Right forelimb (tissue), 1 donor: ENCODE measurements around the gene TEAD4.
A peak's percentile ranks its signal among the peaks of the same experiment; 100 is the strongest.

Experiments
- DNase-seq: peaks from one replicate; pipeline ENCODE4 v3.0.0-alpha.2; 2018

TEAD4 gene

DNA sequence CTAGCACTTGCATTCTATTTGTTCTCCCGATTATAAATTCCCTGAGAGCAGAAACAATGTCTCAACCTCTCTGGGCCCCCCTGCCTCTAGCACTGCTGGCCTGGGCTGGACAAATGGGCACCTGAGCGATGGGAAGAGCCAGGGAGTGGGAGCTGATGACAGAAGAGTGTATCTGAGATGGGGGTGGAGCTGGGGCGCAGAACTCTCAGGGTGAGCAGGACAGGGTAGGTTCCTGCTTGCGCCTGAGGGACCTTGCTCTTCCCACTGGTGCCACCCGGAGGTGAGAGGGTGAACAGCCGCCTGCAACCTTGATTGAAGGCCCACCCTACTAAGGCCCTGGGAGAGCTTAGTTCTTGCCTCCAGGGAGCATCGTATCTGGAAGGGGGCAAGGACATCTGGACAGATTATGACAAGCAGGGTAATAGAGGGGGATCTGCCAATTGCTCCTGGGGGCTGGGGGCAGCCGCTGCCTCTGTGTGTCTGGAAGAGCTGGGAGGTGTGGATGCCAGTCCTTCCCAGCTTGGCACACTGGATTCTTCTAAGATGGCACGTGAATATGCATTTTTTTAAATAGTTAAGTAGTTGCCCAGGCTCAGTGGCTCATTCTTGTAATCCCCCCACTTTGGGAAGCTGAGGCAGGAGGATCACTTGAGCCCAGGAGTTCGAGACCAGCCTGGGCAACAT is 75.0 kb downstream of the TEAD4 start:
- DNase-seq: peak; percentile 78

DNA sequence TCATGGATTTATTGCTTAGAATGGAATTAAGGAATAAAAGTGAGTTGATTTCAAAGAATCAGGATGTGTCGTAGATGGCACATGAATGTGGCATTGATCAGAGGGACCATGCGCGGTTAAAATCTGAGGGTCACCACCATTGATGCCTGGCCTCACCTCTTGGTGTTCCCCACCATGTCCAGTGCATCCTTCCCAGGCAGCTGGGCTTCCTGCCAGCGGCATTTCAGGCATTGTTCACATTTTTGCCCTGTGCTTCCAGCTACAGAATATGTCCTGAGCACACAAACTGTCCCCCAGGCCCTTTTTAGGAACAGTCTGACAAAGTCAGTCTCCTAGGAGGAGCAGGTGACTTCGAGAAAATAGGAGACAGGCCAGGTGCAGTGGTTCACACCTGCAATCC is 76.0 kb downstream of the TEAD4 start:
- no peak for DNase-seq

DNA sequence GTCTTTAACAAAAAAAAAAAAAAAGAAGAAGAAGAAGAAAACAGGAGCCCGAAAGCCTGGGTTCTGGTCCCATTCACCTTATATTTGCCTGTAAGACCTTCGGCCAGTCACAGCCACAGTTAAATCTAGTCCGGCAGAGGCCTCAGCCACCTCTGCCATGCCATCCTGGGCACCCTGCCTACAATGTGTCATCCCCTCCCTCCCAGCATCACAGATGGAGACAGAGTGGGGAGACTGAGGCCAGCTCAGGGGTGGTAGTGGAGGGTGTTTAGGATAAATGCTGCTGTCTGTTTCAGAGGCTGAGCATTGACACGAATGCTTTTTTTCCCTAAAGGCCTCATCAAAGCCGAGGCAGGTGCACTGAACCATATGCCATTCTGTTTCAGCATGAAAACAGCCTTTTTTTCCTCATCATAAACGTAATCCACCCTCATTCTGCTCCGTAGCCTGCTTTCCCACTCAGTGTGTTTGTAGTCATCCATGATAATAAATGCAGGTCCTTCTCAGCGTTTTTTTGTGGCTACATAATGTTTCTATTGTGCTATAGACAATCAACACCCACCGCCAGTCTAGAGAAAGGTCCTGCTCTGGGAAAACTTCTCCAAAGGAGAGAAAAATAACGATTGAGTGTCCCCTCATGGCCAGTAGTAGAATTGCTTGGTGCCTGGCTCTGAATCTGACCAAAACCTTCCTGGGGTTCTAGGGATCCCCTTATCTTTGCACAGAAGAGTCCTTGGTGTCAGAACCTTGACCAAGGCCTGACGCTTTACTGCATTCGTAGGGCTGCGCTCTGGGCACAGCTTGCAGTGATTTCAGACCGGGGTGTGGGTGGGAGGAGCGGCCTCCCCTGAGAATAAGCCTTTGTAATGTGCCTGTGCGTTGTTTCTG is 76.9 kb downstream of the TEAD4 start:
- no peak for DNase-seq

DNA sequence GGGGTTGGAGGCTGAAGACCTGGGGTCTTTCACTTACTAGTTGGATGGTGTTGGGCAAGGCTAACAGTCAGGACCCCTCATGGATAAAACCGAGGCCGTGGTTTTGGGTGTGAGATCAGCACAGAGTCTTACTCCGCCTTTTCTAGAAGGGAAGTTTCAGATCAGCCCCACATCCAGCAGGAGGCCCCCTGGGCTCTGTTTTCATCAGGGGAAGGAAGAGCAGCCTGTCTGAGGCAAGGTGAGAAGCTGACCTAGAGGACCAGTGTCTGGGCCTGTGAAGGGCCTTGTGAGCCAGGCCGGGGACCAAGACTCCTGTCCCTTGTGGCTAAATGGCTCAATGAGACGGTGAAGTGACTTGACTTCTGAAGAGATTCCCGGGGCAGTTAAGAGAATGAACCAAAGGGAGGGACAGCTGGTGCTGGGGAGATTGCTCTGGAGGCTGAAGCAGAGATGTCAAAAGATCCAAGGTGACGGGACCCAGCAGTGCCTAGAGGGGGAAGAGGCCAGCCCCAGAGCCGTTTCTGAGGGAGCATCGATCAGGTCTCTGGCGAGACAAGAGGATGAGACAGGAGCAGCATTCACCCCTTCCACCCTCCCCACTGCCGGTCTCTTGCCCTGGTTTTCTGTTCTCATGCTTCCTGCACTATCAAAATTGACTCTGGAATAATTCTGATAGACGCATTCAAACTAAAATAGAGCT is 77.9 kb downstream of the TEAD4 start:
- DNase-seq: no peak

DNA sequence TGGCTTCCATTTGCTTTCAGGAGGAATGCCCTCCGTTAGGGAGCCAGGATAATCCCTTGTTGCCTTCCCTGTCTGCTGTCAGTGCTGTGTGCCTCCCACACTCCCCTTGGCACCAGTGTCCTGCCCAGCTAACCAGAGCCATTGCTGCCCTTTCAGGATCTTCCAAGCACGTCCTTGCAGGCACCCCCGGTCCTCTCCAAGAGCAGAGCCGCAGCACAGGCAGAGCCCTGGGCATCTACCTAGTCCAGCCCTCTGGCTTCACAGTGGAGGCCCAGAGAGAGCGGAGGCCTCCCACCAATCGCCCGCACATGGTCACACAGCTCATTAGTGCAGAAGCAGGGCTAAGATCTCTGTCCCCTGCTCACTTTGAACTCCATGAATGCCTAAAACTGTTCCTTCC is 79.0 kb downstream of the TEAD4 start:
- DNase-seq: no peak

DNA sequence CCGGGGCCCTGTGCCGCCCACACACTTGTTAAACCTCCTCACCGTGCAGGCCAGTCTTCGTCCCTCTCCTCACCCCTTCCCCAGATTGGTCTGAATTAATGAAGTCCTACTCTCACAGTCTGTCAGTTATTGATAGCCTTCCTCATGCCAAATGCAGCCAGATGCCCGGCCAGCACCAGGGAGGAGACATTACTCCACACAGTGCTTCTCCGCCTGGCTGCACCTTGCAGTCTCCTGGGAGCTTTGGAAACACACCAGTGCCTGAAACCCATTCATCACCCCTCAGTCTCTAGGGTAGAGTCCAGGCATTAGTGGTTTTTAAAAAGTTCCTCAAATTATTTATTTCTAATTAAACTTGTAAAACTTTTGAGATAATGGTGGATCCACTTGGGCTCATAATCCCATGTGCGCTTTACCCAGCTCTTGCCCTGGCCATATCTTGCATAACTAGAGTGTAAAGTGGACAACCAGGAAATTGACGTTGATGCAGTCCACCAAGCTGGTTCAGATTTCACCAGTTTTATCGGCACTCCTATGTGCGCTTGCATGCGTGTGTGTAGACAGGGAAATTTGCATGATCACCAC is 79.8 kb downstream of the TEAD4 start:
- DNase-seq: no peak

DNA sequence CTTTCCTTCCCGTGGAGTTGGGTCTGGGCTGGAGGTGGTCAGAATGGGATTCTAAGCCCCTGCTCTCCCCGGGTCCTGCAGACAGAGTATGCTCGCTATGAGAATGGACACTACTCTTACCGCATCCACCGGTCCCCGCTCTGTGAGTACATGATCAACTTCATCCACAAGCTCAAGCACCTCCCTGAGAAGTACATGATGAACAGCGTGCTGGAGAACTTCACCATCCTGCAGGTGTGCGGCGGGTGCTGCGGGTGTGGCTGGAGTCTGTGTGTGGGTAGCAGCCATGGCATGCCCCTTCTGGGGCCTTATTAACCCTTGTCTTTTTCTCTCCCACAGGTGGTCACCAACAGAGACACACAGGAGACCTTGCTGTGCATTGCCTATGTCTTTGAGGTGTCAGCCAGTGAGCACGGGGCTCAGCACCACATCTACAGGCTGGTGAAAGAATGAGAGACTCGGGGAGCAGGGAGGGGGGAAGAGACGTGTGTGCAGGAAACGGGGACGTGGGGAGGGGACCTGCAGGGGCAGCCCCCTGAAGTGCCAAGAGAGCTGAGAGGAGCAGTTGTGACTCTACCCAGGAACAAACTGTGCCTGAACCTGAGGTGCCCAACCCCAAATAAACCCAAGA is 80.9 kb downstream of the TEAD4 start:
- DNase-seq: peak; percentile 13

DNA sequence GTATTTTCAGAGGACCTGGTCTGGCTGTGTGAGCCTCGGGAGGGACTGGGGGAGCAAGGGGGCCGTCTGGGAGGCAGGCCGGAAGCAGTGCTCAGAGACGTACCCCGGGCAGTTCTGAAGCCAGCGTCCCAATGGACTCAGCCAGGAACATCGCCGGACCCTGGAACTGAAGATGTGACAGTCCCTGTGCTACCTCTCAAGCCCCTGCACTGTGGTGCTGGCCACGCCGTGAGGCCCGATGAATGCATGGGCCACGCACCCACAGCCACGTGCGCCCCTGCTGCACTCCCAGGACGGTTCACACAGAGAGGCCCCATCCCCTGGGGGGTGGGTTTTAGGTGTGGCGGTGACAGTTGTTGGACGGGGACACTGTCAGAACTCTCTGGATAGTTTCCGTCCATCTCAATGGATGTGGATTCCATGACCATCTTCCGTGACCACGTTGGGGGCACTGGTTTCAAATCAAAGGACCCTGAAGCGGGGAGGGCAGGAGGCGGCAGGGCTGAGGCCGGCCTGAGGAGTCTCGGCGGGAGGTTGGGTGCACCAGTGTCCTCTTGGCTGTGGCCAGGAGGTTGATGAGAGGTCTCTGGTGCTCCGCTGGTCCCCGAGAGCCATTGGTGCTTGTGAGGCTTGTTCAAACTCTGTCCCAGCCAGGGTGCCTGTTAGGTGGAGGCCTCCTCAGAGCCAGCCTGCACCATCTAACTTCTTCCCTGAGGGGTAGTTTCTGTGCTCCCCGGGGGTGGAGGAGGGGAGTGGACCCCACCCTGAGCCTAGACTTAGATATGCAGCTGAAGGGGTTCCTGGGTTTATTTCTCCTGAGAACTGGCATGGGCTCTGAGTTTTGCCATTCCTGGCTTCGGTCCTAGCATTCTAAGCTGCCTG is 81.7 kb downstream of the TEAD4 start:
- DNase-seq: peak; percentile 16

DNA sequence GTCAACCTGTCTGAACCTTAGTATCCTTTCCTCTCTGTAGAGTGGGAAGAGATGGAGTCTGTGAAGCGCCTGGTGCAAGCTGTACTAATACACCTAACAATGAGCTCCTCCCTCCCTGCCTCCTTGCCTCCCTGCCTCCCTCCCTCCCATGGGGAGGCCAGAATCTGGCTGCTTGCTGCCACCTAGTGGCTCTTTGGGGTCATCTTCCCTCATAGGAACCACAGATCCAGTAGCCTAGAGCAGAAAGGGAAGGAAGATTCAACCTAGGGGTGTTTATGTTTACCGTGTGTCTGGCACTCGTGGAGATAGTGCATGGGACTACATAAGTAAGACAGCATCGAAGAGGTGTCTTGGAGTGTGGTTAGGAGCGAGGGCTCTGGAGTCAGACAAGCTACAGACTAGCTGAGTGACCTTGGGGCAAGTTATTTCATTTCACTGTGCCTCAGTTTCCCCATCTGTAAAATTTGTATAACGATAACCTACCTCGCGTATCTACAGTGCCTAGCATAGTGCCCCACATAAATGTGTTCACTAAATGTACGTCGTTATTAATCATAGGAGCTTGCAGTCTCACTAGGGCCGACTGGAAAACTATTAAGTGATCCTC is 82.5 kb downstream of the TEAD4 start:
- peak; percentile 71 for DNase-seq

DNA sequence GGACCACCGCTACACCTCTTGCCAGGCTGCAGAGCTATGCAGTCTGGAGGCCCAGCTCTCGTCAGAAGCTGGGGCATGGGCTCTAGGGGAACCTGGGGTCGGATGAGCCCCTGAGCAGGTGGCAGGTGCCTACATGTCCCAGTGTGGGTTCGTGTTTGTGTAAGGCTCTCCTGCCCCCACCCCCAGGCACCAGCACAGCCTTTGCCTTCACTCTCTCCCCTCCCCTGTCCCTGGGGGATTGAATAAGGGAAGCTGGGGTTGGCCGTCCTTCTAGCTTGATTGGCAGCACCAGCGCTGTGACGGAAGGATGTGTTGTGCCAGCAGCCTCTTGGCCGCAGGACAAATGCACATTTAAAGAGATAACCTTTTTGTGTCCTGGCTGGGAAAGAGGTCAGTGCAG is 83.2 kb downstream of the TEAD4 start:
- DNase-seq: peak; percentile 44

DNA sequence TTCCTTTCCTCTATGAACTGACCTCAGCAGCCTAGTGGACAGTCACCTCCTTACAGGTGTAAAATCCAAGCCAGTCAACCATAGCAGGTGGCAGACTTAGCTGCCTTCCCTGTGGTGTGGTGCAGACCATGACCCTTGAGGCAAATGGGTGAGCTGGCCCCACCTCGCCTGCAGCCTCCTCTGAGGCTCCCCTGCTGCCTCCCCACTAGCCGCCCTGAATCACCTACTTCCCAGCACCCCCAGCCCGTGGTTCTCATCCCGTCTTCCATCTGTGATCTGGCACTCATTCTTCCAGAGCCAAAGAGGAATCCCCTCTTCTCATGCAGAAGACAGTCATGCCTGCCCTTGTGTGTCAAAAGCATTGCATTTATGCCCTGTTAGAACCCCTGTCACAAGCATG is 83.6 kb downstream of the TEAD4 start:
- peak; percentile 10 for DNase-seq

DNA sequence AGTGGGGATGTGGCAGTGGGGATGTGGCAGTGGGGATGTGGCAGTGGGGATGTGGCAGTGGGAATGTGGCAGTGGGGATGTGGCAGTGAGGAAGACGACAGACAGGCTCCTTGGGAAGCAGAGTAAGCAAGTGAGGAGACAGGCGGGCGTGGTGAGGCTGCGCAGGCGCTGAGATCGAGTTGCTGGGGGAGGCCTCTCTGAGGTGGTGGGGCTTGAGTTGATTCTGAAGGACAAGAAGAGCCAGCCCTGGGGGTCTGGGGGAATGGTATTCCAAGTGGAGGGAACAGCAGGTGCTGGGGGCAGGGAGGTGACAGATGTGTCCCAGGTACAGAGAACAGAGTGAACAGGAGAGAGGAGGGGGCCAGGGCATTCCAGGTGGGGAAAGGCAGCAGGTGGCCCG is 84.2 kb downstream of the TEAD4 start:
- peak; percentile 27 for DNase-seq

DNA sequence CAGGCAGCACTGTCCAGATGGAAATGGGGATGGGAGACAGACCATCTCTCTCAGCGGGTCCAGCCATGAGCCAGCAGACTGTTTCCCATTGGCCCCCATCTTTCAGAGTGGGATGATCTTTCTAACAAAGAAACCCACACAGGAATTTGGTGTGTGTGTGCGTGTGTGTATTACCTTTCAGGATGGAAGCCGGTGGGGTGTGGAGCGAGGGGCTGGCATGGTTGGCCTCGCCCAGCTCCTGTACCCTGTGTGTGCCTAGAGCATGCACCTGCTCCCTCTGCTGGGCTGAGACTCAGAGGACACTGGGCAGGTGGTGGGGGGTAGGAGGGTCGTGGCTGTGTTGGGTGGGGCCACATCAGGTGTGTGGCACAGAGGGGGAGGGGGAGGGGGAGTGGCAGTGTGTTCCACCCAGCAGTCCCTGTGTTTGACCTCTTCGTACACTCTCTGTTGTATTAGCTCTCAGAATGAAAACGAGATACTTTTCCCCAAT is 85.0 kb downstream of the TEAD4 start:
- DNase-seq: peak; percentile 5

DNA sequence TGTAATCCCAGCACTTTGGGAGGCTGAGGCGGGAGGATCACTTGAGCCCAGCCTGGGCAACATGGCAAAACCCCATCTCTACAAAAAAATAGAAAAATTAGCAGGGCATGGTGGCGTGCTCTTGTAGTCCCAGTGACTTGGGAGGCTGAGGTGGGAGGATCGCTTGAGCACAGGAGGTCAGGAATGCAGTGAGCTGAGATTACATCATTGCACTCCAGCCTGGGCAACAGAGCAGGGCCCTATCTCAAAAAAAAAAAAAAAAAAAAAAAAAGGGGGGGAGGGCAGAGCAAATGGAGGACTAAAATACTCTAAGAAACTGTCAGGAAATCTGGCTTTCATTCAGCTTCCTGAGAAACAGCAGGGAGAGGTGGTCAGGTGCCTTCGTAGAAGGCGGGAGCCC is 86.3 kb downstream of the TEAD4 start:
- peak; percentile 1 for DNase-seq

DNA sequence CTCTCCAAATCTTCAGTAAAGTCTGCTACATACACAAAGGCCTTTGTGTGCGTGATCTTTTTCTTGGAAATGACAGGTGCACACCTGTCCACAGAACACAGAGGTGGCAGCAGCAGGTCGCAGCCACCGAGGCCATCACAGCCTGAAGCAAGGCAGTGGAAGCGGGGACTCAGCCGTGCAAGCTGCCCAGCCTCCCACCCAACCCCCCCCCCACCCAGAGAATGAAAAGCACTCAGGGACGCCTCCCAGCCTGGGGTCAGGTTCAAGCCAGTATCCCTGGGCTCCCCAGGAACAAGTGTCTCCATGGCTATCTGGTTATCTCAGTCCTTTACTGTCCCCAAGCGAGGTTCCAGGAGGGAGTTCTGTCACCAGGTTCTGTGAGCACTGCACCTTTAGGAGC is 86.8 kb downstream of the TEAD4 start:
- no peak for DNase-seq

DNA sequence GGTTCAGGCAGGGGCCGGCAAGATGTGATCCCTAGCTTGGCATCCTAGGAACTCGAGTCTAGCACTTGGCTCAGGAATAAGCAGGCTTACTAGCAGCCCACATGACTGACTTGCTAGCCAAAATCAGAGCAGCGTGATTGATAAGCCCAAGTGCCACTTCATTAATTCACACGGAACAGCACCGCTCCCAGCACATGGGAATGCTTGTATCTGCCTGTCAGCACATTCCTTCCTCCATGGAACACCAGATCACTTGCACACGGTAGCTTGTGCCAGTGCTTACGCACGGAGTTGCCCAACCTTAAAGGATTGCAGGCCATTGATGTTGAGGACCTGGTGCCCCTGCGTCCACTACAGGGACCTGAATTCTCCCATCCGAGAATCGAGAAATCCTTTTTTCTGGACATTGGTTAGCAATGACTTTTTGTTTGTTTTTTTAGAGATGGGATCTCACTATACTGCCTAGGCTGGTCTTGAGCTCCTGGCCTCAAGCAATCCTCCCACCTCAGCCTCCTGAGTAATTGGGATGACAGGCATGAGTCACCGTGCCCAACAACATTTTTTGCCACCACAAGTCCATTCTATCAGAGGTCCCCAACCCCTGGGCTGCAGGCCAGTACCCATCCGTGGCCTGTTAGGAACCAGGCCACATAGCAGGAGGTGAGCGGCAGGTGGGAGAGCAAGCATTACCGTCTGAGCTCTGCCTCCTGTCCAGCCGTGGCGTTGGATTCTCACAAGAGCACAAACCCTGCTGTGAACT is 87.4 kb downstream of the TEAD4 start:
- DNase-seq: no peak

DNA sequence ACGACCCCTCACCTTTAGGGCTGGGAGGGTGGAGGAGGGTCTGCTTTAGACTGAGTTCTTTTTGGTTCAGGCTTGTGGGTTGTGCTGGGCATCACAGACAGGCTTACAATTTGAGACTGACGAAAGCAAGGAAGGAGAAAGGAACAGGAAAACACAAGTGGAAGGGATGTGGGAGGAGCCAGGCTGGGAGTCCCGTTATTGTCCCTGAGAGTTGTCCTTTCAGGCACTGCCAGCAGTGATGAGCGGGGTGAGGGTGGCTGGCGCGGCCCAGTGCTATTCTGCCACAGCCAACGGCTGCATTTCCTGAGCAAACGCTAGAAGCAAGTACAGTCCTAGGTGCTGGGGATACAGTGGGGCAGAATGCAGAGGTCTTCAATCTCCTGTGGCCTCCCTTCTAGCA is 88.8 kb downstream of the TEAD4 start:
- no peak for DNase-seq

DNA sequence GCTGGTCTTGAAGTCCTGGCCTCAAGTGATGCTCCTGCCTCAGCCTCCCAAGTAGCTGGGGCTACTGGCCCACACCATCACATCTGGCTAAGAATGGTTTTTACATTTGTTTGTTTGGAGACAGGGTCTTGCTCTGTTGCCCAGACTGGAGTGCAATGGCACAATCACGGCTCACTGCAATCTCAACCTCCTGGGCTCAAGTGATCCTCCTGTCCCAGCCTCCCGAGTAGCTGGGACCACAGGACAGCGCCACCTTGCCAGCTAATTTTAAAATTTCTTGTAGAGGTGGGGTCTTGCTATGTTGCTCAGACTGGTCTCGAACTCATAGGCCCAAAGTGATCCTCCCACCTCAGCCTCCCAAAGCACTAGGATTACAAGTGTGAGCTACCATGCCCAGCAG is 89.3 kb downstream of the TEAD4 start:
- no peak for DNase-seq

DNA sequence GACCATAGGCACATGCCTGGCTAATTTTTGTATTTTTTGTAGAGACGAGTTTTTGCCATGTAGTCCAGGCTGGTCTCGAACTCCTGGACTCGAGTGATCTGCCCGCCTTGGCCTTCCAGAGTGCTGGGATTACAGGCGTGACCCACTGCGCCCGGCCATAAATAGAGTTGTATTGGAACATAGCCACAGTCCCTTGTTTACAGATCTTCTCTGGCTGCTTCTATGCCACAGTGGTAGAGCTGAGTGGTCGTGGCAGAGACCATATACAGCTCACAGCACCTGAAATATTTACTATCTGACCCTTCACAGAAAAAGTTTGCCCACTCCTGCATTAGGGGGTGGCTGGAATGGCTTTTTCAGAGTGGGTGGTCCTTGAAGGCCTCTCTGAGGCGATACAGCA is 90.0 kb downstream of the TEAD4 start:
- peak; percentile 24 for DNase-seq

DNA sequence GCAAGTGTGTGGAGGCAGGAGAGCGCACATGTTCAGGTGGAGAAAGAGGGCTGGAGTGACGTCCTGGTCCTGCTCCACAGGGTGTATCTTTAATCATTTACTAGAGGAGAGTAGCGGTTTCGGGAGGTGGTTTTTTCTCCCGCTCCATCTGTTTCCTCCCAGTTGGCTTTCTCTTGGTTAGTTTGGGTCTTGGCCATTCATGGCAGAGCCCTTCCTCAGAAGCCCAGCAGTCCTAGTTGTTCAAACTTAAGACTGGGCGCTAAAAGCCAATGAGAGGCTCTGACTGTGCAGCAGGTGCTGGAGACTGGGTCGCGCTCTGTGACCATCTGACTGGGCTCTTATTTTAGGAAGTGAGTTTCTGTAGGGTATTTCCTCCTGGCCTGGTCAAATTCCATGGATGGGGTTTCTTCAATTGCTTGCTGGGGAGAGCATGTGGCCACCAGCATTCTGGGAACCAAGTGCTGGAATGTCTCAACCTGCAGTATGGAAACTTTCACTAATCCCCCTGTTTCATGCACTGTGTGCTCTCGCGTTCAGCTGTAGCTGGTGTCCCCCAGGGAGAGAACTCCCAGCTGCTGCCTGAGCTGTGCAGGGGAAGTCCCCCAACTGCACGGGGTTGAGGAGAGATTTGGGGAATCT is 90.5 kb downstream of the TEAD4 start:
- no peak for DNase-seq
